GM12878 (cell line): ENCODE measurements around the gene MAN1A1. TPM values are rescaled to one million over a fixed set of nuclear protein-coding genes. Genes with fewer than 3 reads are reported as not detected.

Experiments
- CBX3 ChIP-seq: fragments of 200-600 bp; sonication (generic); IDR thresholded peaks from 2 replicates; pipeline ENCODE4 v1.6.1; 2016; ENCODE audit warnings: low read depth, borderline replicate concordance
- CBX5 ChIP-seq: sonication (generic); IDR thresholded peaks from 2 replicates; pipeline ENCODE4 v1.6.1; 2016; ENCODE audit warnings: low read depth, moderate library complexity, mild to moderate bottlenecking, inconsistent platforms
- CEBPZ ChIP-seq: fragments of 150-350 bp; IDR thresholded peaks from 2 replicates; pipeline ENCODE4 v1.6.1; 2016; ENCODE audit warnings: low read depth, low read length
- FOS ChIP-seq: IDR thresholded peaks from 3 replicates; pipeline ENCODE4 v1.6.1; 2011; ENCODE audit warnings: borderline replicate concordance; ENCODE audit not compliant: insufficient read length; ENCODE audit errors: extremely low read depth
- GABPA ChIP-seq: IDR thresholded peaks from 2 replicates; pipeline ENCODE4 v1.6.1; 2014; ENCODE audit warnings: antibody characterized with exemption, low read depth, mild to moderate bottlenecking, inconsistent platforms
- HDAC2 ChIP-seq: fragments of 200-600 bp; sonication (generic); IDR thresholded peaks from 2 replicates; pipeline ENCODE4 v1.6.1; 2017
- IKZF1 ChIP-seq: fragments of 450-650 bp; conservative IDR thresholded peaks from 2 replicates; pipeline ENCODE4 v1.6.1; 2017; ENCODE audit warnings: antibody characterized with exemption, mild to moderate bottlenecking
- KDM1A ChIP-seq: fragments of 200-600 bp; sonication (generic); IDR thresholded peaks from 2 replicates; pipeline ENCODE4 v1.6.1; 2016; ENCODE audit warnings: borderline replicate concordance
- MTA2 ChIP-seq: fragments of 450-650 bp; IDR thresholded peaks from 2 replicates; pipeline ENCODE4 v1.6.1; 2016; ENCODE audit warnings: low read depth, mild to moderate bottlenecking, moderate library complexity
- NFXL1 ChIP-seq: fragments of 450-650 bp; IDR thresholded peaks from 2 replicates; pipeline ENCODE4 v1.6.1; 2017; ENCODE audit warnings: antibody characterized with exemption, mild to moderate bottlenecking, borderline replicate concordance
- PAX5 ChIP-seq: IDR thresholded peaks from 2 replicates; pipeline ENCODE4 v1.6.1; 2011; ENCODE audit warnings: low read depth, low read length, borderline replicate concordance
- POLR2A ChIP-seq: IDR thresholded peaks from 2 replicates; pipeline ENCODE4 v1.6.1; 2011; ENCODE audit warnings: low read depth, mild to moderate bottlenecking, low read length
- WRNIP1 ChIP-seq: IDR thresholded peaks from 2 replicates; pipeline ENCODE4 v1.6.1; 2011; ENCODE audit warnings: low read depth, low read length, improper control_type of control experiment, borderline replicate concordance
- YBX1 ChIP-seq: fragments of 450-650 bp; IDR thresholded peaks from 2 replicates; pipeline ENCODE4 v1.6.1; 2016; ENCODE audit warnings: antibody characterized with exemption
- ZNF274 ChIP-seq: IDR thresholded peaks from one replicate; pipeline ENCODE4 v1.8.0; 2011; ENCODE audit not compliant: insufficient read length, insufficient read depth
- ZNF687 ChIP-seq: fragments of 450-650 bp; IDR thresholded peaks from 2 replicates; pipeline ENCODE4 v1.6.1; 2017; ENCODE audit warnings: mild to moderate bottlenecking, moderate library complexity
- ZSCAN29 ChIP-seq: fragments of 450-650 bp; IDR thresholded peaks from 2 replicates; pipeline ENCODE4 v1.6.1; 2017; ENCODE audit warnings: mild to moderate bottlenecking, moderate library complexity
- polyA plus RNA-seq, 11 experiments: library from polyadenylated mRNA; depleted of rRNA in 4 of 11; unstranded in 6 of 11; stranded (reverse) in 5 of 11; fragments of >200 nt; fragmentation: Nextera tagmentation in 4 of 11; fragmentation: Illumina TruSeq in 1 of 11; extraction: Ambion mirVana in 4 of 11; extraction: Trizol in 1 of 11; gene quantifications; 1 replicate in 1 of 11; 2 replicates in 10 of 11; pipeline versions ENCODE4 v1.2.1 to v1.2.3, GENCODE V29; 2011 to 2016; ENCODE audit warnings: inconsistent platforms in 2 of 11, missing spikeins in 2 of 11, low read depth in 1 of 11
- total RNA-seq, 4 experiments: library from RNA; depleted of rRNA in 3 of 4; stranded (reverse); fragments of >200 nt in 3 of 4; fragmentation: Illumina TruSeq in 1 of 4; extraction: Trizol in 1 of 4; gene quantifications; 2 replicates each; pipeline versions ENCODE4 v1.2.1 to v1.2.3, GENCODE V29; 2013 to 2021
- TF ChIP-seq, protein P1 (sequence below): fragments of 450-650 bp; IDR thresholded peaks from 2 replicates; pipeline ENCODE4 v1.6.1; 2017; ENCODE audit warnings: borderline replicate concordance
- TF ChIP-seq, protein P2 (sequence below): IDR thresholded peaks from 2 replicates; pipeline ENCODE4 v1.6.1; 2012; ENCODE audit warnings: low read depth, low read length, improper control_type of control experiment
- TF ChIP-seq, protein P3 (sequence below): IDR thresholded peaks from 2 replicates; pipeline ENCODE4 v1.6.1; 2011; ENCODE audit warnings: low read depth, low read length, improper control_type of control experiment, borderline replicate concordance

Gene MAN1A1
- total and polyA plus RNA-seq, 10 of the 15 experiments (the other 5 are each of a cell fraction or from before 2014, with no cell fraction given), result 5.4 to 28.1 (median 19.5) TPM

GRCh38 chr6:119147101-119148053 is 202.2 kb downstream of the MAN1A1 start (continued):
- TF ChIP-seq, protein P1, sequence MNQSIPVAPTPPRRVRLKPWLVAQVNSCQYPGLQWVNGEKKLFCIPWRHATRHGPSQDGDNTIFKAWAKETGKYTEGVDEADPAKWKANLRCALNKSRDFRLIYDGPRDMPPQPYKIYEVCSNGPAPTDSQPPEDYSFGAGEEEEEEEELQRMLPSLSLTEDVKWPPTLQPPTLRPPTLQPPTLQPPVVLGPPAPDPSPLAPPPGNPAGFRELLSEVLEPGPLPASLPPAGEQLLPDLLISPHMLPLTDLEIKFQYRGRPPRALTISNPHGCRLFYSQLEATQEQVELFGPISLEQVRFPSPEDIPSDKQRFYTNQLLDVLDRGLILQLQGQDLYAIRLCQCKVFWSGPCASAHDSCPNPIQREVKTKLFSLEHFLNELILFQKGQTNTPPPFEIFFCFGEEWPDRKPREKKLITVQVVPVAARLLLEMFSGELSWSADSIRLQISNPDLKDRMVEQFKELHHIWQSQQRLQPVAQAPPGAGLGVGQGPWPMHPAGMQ, result no peak
- TF ChIP-seq CBX3 (no peak), IKZF1 (0 out of 2 replicates have a peak, but pooled peaks have one; percentile 35), CEBPZ (no peak), FOS (no peak), ZNF687 (no peak), CBX5 (peak; percentile 85), ZNF274 (no peak), WRNIP1 (no peak), KDM1A (no peak), POLR2A (no peak), MTA2 (peak; percentile 38; the same call in 1 of the 2 replicates), PAX5 (no peak), ZSCAN29 (no peak), GABPA (0 out of 2 replicates have a peak, but pooled peaks have one; percentile 48), NFXL1 (no peak), YBX1 (no peak), HDAC2 (no peak)
- TF ChIP-seq, protein P2, sequence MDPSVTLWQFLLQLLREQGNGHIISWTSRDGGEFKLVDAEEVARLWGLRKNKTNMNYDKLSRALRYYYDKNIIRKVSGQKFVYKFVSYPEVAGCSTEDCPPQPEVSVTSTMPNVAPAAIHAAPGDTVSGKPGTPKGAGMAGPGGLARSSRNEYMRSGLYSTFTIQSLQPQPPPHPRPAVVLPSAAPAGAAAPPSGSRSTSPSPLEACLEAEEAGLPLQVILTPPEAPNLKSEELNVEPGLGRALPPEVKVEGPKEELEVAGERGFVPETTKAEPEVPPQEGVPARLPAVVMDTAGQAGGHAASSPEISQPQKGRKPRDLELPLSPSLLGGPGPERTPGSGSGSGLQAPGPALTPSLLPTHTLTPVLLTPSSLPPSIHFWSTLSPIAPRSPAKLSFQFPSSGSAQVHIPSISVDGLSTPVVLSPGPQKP, result no peak
- TF ChIP-seq, protein P3, sequence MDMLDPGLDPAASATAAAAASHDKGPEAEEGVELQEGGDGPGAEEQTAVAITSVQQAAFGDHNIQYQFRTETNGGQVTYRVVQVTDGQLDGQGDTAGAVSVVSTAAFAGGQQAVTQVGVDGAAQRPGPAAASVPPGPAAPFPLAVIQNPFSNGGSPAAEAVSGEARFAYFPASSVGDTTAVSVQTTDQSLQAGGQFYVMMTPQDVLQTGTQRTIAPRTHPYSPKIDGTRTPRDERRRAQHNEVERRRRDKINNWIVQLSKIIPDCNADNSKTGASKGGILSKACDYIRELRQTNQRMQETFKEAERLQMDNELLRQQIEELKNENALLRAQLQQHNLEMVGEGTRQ, result no peak
